HG02678 (cell line): ENCODE measurements around the gene CHMP6.

Source experiments
- ATAC-seq: cut with Tn5 transposase; IDR thresholded peaks from one replicate; pipeline ENCODE4 v1.9.1; 2021; ENCODE audit warnings: mild to moderate bottlenecking, moderate library complexity; ENCODE audit not compliant: unreplicated experiment

Gene CHMP6

GRCh38 chr17:81040791-81041337 is 49.2 kb downstream of the CHMP6 start:
- ATAC-seq: no peak

- ATAC-seq: no peak
These were observed 51.0 kb downstream of the CHMP6 start for GRCh38 chr17:81042606-81043005.

DNA sequence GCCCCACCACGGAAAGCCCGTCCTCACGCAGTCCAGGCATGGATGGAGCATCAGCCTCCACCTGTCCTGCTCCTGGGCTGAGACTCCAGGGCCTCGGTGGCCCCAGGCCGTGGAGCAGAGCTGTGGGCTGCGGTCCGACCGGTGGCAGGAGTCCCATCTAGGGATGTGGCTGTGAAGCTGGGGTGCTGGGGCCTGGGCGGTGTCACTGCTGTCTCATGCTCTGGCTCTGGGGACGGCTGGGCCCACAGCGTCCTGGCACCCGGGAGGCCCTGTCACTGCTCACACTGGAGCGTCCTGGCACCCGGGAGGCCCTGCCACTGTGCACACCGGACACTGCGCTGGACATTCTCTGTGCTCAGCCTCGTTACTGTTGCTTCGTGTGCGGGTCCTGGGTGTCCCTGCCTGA is 51.7 kb downstream of the CHMP6 start:
- ATAC-seq: no peak

DNA sequence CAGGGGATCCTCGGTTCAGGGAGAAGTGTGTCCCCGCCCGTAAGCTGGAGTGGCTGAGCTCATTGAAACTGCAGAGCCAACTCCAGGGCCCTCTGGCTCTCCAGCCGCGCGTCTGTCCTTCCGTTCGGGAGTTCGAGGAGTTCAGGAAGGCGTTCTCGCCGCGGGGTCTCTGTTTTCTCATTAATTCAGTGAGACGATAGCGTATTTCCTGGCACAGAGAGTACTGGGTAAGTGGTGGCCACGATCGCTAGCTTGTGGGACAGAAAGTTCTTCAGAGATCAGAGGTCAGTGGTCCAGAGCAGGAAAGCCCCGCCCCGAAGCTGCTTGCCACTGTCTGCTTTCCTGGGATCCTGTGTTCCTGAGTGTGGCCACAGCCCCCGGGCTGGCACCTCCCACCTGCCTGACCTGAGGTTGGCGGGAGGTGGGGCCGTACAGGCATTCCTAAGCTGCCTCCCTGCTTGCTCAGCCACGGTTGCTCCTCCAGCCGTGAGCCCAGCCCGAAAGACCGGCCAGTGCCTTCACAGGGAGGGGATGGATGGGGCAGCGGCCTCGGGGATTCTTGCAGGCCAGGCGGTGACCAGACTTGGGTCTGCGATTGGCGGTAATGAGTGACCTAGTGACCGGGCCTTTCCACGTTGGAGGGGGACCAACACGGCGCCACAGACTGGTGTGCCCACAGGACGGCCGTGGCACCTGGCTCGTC is 52.2 kb downstream of the CHMP6 start:
- ATAC-seq: no peak

GRCh38 chr17:81044428-81044763 is 52.8 kb downstream of the CHMP6 start:
- no peak for ATAC-seq

GRCh38 chr17:81044764-81045589 is 53.3 kb downstream of the CHMP6 start:
- ATAC-seq: no peak

- no peak for ATAC-seq
These were observed 54.0 kb downstream of the CHMP6 start for GRCh38 chr17:81045590-81046095.

GRCh38 chr17:81046132-81046769 is 54.6 kb downstream of the CHMP6 start:
- no peak for ATAC-seq

DNA sequence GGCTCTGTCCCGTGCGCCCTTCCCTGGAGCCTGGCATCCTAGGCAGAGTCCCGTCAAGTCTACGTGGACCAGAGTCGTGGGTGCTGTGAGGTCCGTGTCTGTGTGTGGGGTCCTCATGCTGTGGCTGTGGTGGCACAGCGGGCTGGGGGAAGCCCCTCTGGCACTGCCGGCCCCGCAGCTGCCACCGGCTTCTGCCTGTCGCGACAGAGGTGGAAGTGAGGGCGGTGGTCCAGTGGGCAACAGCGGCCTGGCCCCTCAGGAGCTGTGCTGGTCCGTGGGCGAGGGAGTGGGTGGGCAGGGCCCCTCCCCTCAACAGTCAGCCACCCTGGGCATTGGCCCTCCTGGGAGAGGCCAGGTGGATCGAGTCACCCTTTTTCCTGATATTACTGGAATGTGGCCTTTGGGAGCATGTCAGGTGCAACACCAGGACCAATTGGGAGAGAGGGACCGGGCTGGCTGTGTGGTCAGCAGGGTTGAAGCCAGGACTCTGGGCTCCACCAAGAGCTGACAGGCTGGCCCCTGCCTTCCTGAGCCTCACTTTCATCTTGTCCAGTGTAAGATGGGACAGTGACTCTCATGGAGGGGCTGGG is 55.2 kb downstream of the CHMP6 start:
- ATAC-seq: no peak

- no peak for ATAC-seq
These were observed 57.3 kb downstream of the CHMP6 start for GRCh38 chr17:81048827-81049371.

GRCh38 chr17:81049372-81049911 is 57.8 kb downstream of the CHMP6 start:
- no peak for ATAC-seq
